ENCODE data around the gene ITSN1. TPM values are rescaled to one million over a fixed set of nuclear protein-coding genes. Genes with fewer than 3 reads are reported as not detected.

The ITSN1 gene
- total RNA-seq, 4 donors from 2014 or later, result 37.0 to 123 (median 61.1) TPM

DNA sequence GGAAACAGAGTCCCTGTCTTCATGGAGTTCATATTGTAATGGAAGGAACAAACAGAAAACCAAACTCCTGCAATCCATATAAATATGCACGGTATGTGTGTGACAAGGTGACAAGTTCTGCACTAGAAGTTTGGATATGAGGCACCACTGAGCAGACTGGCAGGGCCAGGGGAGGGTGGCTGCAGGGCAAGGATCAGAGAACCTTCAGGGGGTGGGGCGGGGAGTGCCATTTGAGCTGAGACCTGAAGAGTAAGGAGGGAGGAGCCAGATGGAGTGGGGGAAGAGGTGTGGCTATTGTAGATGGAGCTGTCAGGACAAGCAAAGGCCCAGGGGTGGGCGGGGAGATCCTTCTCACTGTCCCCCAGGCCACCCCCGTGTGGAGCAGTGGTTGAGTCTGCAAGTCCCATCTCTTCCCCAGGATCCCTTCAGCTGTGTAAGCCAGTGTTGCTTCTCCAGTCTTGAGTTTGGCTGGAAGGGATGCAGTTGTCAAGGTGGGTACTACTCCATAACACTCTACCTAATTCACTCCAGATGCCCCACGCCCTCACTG, 196.9 kb downstream of the ITSN1 start:
- TF ChIP-seq POLR2AphosphoS5 (IDR thresholded peaks at IDR 0.05) (no peak), POLR2A (IDR thresholded peaks at IDR 0.05) (no peak), EP300 (IDR thresholded peaks at IDR 0.05; ENCODE audit: low read depth) (no peak)
- TF ChIP-seq, protein P1, sequence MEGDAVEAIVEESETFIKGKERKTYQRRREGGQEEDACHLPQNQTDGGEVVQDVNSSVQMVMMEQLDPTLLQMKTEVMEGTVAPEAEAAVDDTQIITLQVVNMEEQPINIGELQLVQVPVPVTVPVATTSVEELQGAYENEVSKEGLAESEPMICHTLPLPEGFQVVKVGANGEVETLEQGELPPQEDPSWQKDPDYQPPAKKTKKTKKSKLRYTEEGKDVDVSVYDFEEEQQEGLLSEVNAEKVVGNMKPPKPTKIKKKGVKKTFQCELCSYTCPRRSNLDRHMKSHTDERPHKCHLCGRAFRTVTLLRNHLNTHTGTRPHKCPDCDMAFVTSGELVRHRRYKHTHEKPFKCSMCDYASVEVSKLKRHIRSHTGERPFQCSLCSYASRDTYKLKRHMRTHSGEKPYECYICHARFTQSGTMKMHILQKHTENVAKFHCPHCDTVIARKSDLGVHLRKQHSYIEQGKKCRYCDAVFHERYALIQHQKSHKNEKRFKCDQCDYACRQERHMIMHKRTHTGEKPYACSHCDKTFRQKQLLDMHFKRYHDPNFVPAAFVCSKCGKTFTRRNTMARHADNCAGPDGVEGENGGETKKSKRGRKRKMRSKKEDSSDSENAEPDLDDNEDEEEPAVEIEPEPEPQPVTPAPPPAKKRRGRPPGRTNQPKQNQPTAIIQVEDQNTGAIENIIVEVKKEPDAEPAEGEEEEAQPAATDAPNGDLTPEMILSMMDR (IDR thresholded peaks at IDR 0.05), result no peak
- Histone ChIP-seq H3K4me1 (peaks cover 0 to 14% (median 10%) of the 10 kb centered on the region in 4 donors), H3K27me3 (no peaks in the 10 kb centered on the region), H3K9me3 (no peaks in the 10 kb centered on the region), H3K36me3 (peaks cover 0 to 3% (median 0%) of the 10 kb centered on the region in 4 donors), H3K4me3 (no peak overlapping the region), H3K27ac (no peak overlapping the region)
- DNase-seq, result no peak
- in situ Hi-C loops (cut with MboI; ENCODE audit: low pct_ligation_motif_present in 1 of 4, low pct_unique_long_range_greater_than_20kb in 1 of 4, low sequenced_read_pairs in 3 of 4) (no loop called here), intact Hi-C loops (cut with DNase I; ENCODE audit: low total_unique reads) (no loop called here)
- WGBS, 2 donors (ENCODE audit: low coverage in 1 of 2), result 93 to 100% methylated on average over 2 to 5 of the region's 5 CpGs

DNA sequence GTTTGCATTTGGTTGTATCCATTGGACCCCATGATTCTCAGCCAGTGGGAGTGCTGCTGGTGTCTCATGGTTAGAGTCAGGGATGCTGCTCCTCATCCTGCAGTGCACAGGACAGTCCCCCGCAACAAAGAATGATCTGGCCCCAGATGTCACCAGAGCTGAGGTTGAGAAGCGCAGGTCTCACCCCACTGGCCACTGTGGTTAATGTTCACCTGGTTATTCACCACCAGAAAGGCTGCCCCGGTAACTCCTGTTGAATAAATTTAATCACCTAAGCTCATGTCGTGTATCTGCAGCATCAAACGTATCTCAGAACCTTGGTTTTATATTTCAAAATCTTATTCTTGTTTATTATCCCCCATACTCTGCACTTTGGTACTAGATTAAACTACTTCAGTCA, 197.5 kb downstream of the ITSN1 start:
- intact Hi-C loops (cut with DNase I; ENCODE audit: low total_unique reads), result no loop called here
- Histone ChIP-seq H3K36me3 (peaks cover 0 to 3% (median 0%) of the 10 kb centered on the region in 4 donors), H3K4me3 (no peak overlapping the region), H3K27ac (no peak overlapping the region), H3K4me1 (peaks cover 0 to 14% (median 12%) of the 10 kb centered on the region in 4 donors), H3K27me3 (no peaks in the 10 kb centered on the region), H3K9me3 (no peaks in the 10 kb centered on the region)
- WGBS, 2 donors (ENCODE audit: low coverage in 1 of 2), result 92 to 100% methylated on average over 2 to 5 of the region's 5 CpGs
- in situ Hi-C loops (cut with MboI; ENCODE audit: low pct_ligation_motif_present in 1 of 4, low pct_unique_long_range_greater_than_20kb in 1 of 4, low sequenced_read_pairs in 3 of 4), result no loop called here
- no peak for DNase-seq
- TF ChIP-seq POLR2AphosphoS5 (IDR thresholded peaks at IDR 0.05) (no peak), POLR2A (IDR thresholded peaks at IDR 0.05) (no peak), EP300 (IDR thresholded peaks at IDR 0.05; ENCODE audit: low read depth) (no peak)
- TF ChIP-seq, protein P1 (IDR thresholded peaks at IDR 0.05), result no peak

DNA sequence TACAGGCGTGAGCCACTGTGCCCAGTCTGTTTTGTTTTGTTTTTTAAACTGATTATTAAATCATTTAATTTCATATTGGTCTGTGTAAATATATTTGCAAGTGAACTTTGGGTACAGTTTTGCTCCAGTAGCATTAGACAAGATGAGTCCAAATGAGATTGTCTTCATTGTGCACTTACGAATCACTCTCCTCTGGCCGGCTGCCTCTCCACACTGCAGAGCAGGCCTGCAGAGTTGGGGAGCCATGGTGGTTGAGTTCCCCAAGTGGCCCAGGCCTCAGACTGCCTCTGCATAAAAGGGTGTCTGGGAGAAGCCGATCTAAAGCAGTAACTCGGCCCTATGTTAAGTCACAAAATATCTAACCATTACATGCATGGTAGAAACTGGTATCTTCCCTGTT, 198.5 kb downstream of the ITSN1 start:
- peaks cover 0 to 14% (median 12%) of the 10 kb centered on the region in 4 donors for H3K4me1 ChIP-seq
- no peak overlapping the region for H3K4me3 ChIP-seq
- H3K27ac ChIP-seq, result no peak overlapping the region
- H3K36me3 ChIP-seq, result peaks cover 0 to 3% (median 0%) of the 10 kb centered on the region in 4 donors
- TF ChIP-seq EP300 (IDR thresholded peaks at IDR 0.05; ENCODE audit: low read depth) (no peak), POLR2AphosphoS5 (IDR thresholded peaks at IDR 0.05) (no peak), POLR2A (IDR thresholded peaks at IDR 0.05) (no peak)
- TF ChIP-seq, protein P1 (IDR thresholded peaks at IDR 0.05), result no peak
- in situ Hi-C loops (cut with MboI; ENCODE audit: low pct_ligation_motif_present in 1 of 4, low pct_unique_long_range_greater_than_20kb in 1 of 4, low sequenced_read_pairs in 3 of 4), result no loop called here
- no peaks in the 10 kb centered on the region for H3K9me3 ChIP-seq
- intact Hi-C loops (cut with DNase I; ENCODE audit: low total_unique reads), result no loop called here
- DNase-seq, result no peak
- 89 to 100% methylated on average over 2 to 5 of the region's 5 CpGs for WGBS, 2 donors (ENCODE audit: low coverage in 1 of 2)
- H3K27me3 ChIP-seq, result no peaks in the 10 kb centered on the region

DNA sequence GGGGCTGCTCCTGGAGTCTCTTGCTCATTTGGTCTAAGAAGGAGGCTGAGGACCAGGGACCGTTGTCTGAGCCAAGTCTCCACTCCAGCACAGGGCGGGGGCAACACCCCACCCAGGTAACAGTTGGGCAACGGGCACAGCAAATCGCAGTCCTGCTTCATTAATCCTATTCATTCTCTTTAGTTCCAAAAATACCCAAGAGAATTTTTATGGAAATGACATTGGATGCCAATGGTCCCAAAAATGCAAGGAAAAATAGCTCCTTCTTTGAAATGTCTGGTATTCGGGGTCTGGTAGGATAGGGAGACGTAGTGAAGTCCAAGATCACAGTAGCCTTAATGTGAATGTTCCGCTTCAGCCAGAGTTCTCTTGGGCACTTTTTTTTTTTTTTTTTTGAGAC, 199.3 kb downstream of the ITSN1 start:
- DNase-seq, result no peak
- WGBS, 2 donors (ENCODE audit: low coverage in 1 of 2), result 95 to 100% methylated on average over 1 to 7 of the region's 7 CpGs
- intact Hi-C loops (cut with DNase I; ENCODE audit: low total_unique reads) (no loop called here), in situ Hi-C loops (cut with MboI; ENCODE audit: low pct_ligation_motif_present in 1 of 4, low pct_unique_long_range_greater_than_20kb in 1 of 4, low sequenced_read_pairs in 3 of 4) (no loop called here)
- H3K4me1 ChIP-seq, result peaks cover 0 to 14% (median 12%) of the 10 kb centered on the region in 4 donors
- no peaks in the 10 kb centered on the region for H3K9me3 ChIP-seq
- no peak for TF ChIP-seq EP300 (IDR thresholded peaks at IDR 0.05; ENCODE audit: low read depth)
- TF ChIP-seq POLR2AphosphoS5 (IDR thresholded peaks at IDR 0.05), result no peak
- no peak for TF ChIP-seq POLR2A (IDR thresholded peaks at IDR 0.05)
- TF ChIP-seq, protein P1 (IDR thresholded peaks at IDR 0.05), result no peak
- H3K27ac ChIP-seq, result no peak overlapping the region
- no peaks in the 10 kb centered on the region for H3K27me3 ChIP-seq
- peaks cover 0 to 3% (median 0%) of the 10 kb centered on the region in 4 donors for H3K36me3 ChIP-seq
- no peak overlapping the region for H3K4me3 ChIP-seq
